Measurements from ENCODE around the gene NUDT2.

GRCh38 chr9:34380034-34380510, 50.7 kb downstream of the NUDT2 start:
- TF ChIP-seq CTCF (conservative IDR thresholded peaks at IDR 0.05; ENCODE audit: low read length), result no peak
- no peak for TF ChIP-seq EZH2phosphoT487 (IDR thresholded peaks at IDR 0.05; ENCODE audit: borderline replicate concordance, low read depth, low read length)
